Measurements from ENCODE around the gene CLRN2. TPM values are rescaled to one million over a fixed set of nuclear protein-coding genes. Genes with fewer than 3 reads are reported as not detected.
A peak's percentile ranks its signal among the peaks of the same experiment; 100 is the strongest.

CLRN2 gene
- total RNA-seq, 1 experiment from 2014 or later: not detected

DNA sequence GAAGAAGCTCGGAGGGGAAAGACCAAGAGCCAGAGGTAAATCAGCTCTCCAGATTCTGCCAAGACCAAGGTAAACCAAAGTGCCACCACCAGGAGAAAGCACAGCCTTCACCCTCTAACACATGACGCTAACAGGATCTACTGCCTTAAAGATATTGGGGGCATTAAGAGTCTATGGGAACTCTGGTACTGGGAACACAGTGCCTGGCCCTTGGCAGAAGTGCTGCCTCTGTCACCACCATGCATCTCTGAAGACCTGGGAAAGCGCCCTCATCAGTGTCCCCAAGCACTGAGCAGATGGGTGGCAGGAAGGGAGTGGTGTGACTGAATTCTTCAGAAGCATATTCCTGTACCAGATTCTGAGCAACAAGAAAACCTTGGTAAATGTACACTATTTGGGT is 4.4 kb upstream of the CLRN2 start:
- RAD21 ChIA-PET (ENCODE audit: low non-redundant PET in 1 of 2, low total read pairs in 2 of 2, uncharacterized antibody in 2 of 2, unreplicated experiment in 2 of 2): no interaction called here
- ATAC-seq: no peak
- H3K4me3 ChIP-seq (replicated peaks in 1 of 2; ENCODE audit: low read depth in 1 of 2, low read length in 2 of 2): peak overlapping the region; percentile 80 to 93
- H3K27me3 ChIP-seq (ENCODE audit: insufficient read depth, low read length): no peaks in the 10 kb centered on the region
- no peak for TF ChIP-seq CEBPB (IDR thresholded peaks at IDR 0.05; ENCODE audit: low read depth)
- TF ChIP-seq YY1 (IDR thresholded peaks at IDR 0.05; ENCODE audit: extremely low read depth, insufficient replicate concordance, low read depth, low read length): no peak
- TF ChIP-seq, protein P1, sequence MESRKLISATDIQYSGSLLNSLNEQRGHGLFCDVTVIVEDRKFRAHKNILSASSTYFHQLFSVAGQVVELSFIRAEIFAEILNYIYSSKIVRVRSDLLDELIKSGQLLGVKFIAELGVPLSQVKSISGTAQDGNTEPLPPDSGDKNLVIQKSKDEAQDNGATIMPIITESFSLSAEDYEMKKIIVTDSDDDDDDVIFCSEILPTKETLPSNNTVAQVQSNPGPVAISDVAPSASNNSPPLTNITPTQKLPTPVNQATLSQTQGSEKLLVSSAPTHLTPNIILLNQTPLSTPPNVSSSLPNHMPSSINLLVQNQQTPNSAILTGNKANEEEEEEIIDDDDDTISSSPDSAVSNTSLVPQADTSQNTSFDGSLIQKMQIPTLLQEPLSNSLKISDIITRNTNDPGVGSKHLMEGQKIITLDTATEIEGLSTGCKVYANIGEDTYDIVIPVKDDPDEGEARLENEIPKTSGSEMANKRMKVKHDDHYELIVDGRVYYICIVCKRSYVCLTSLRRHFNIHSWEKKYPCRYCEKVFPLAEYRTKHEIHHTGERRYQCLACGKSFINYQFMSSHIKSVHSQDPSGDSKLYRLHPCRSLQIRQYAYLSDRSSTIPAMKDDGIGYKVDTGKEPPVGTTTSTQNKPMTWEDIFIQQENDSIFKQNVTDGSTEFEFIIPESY (IDR thresholded peaks at IDR 0.05; ENCODE audit: extremely low read depth, insufficient replicate concordance, low read length): no peak
- TF ChIP-seq TCF7L2 (IDR thresholded peaks at IDR 0.05; ENCODE audit: borderline replicate concordance, extremely low read depth, insufficient read depth, insufficient read length): no peak
- TF ChIP-seq POLR2AphosphoS5 (IDR thresholded peaks at IDR 0.05; ENCODE audit: low read depth, low read length): no peak
- CTCF ChIA-PET: no interaction called here
- intact Hi-C loops (cut with micrococcal nuclease): no loop called here
- no TSS peak for BruUV-seq (replicated peaks)
- H3K4me1 ChIP-seq (ENCODE audit: control insufficient read depth in 1 of 2, insufficient read depth in 2 of 2, low read length in 2 of 2): peaks cover 12 to 27% of the 10 kb centered on the region in 2 experiments
- no peak overlapping the region for H3K27ac ChIP-seq (ENCODE audit: low read depth, low read length)
- DNase-seq (ENCODE audit: low read depth, low spot score): no peak
- no peaks in the 10 kb centered on the region for H3K9me3 ChIP-seq (ENCODE audit: control insufficient read depth in 1 of 2, insufficient read depth in 1 of 2, low read depth in 1 of 2, low read length in 2 of 2)
- H3K9ac ChIP-seq (ENCODE audit: low read length): peak overlapping the region; percentile 84
- peak overlapping the region; percentile 95 for H3K4me2 ChIP-seq (ENCODE audit: low read length)
- peaks cover 5 to 6% of the 10 kb centered on the region in 2 experiments; a peak in 2 of 4 replicates for H3K36me3 ChIP-seq (ENCODE audit: control insufficient read depth in 1 of 2, insufficient read depth in 2 of 2, low read length in 2 of 2)
- no peaks in the 10 kb centered on the region for H3K9me2 ChIP-seq (ENCODE audit: insufficient read depth)
- no peak overlapping the region for H2AFZ ChIP-seq (ENCODE audit: low read depth, low read length, poor library complexity, severe bottlenecking)
- H4K20me1 ChIP-seq (ENCODE audit: insufficient read depth): no peaks in the 10 kb centered on the region
- peaks cover 46% of the 10 kb centered on the region for H3K79me2 ChIP-seq (ENCODE audit: insufficient read depth, low read length)
- POLR2A ChIA-PET: no interaction called here

DNA sequence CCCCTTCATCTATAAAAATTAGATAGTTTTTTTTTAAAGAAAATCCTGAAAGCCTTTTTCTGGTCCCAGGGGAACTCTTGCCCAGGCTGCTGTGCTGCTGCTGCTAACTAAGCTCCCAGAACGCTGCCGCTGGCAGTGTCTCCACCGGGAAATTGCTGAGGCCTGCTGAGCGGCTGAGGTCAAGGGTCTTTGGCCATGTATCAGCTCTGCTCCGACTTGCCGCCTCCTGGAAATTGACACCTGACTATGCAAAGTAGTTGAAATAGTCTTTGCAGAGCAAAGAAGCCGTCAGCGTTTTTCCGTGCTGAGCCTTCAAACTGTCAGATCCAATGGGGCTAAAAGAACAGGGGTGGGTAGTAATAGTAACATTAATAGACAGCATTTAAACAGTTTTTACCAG is 3.9 kb upstream of the CLRN2 start:
- no peak for DNase-seq (ENCODE audit: low read depth, low spot score)
- Histone ChIP-seq H3K4me2 (ENCODE audit: low read length) (peak overlapping the region; percentile 95), H3K27ac (ENCODE audit: low read depth, low read length) (peak overlapping the region; percentile 65), H3K79me2 (ENCODE audit: insufficient read depth, low read length) (peaks cover 46% of the 10 kb centered on the region), H2AFZ (ENCODE audit: low read depth, low read length, poor library complexity, severe bottlenecking) (peak overlapping the region; percentile 82), H3K4me3 (replicated peaks in 1 of 2; ENCODE audit: low read depth in 1 of 2, low read length in 2 of 2) (peak overlapping the region; percentile 80 to 93), H3K27me3 (ENCODE audit: insufficient read depth, low read length) (no peaks in the 10 kb centered on the region), H3K9me3 (ENCODE audit: control insufficient read depth in 1 of 2, insufficient read depth in 1 of 2, low read depth in 1 of 2, low read length in 2 of 2) (no peaks in the 10 kb centered on the region), H3K9me2 (ENCODE audit: insufficient read depth) (no peaks in the 10 kb centered on the region), H4K20me1 (ENCODE audit: insufficient read depth) (no peaks in the 10 kb centered on the region), H3K9ac (ENCODE audit: low read length) (peak overlapping the region; percentile 84), H3K36me3 (ENCODE audit: control insufficient read depth in 1 of 2, insufficient read depth in 2 of 2, low read length in 2 of 2) (peaks cover 5 to 6% of the 10 kb centered on the region in 2 experiments; a peak in 2 of 4 replicates), H3K4me1 (ENCODE audit: control insufficient read depth in 1 of 2, insufficient read depth in 2 of 2, low read length in 2 of 2) (peaks cover 12 to 27% of the 10 kb centered on the region in 2 experiments)
- ChIA-PET CTCF (no interaction called here), POLR2A (no interaction called here), RAD21 (ENCODE audit: low non-redundant PET in 1 of 2, low total read pairs in 2 of 2, uncharacterized antibody in 2 of 2, unreplicated experiment in 2 of 2) (no interaction called here)
- no peak for ATAC-seq
- intact Hi-C loops (cut with micrococcal nuclease): no loop called here
- BruUV-seq (replicated peaks): no TSS peak
- TF ChIP-seq SIN3A (IDR thresholded peaks at IDR 0.05; ENCODE audit: low read depth) (no peak), ELF1 (IDR thresholded peaks at IDR 0.05; ENCODE audit: borderline replicate concordance, low read depth) (no peak), EGR1 (IDR thresholded peaks at IDR 0.05; ENCODE audit: low read depth) (no peak), EZH2 (IDR thresholded peaks at IDR 0.05) (no peak), SRF (IDR thresholded peaks at IDR 0.05; ENCODE audit: low read depth) (no peak), EZH2phosphoT487 (IDR thresholded peaks at IDR 0.05; ENCODE audit: borderline replicate concordance) (no peak), ZFX (IDR thresholded peaks at IDR 0.05) (no peak)
- TF ChIP-seq, protein P2, sequence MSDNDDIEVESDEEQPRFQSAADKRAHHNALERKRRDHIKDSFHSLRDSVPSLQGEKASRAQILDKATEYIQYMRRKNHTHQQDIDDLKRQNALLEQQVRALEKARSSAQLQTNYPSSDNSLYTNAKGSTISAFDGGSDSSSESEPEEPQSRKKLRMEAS (IDR thresholded peaks at IDR 0.05): no peak
- TF ChIP-seq, protein P3, sequence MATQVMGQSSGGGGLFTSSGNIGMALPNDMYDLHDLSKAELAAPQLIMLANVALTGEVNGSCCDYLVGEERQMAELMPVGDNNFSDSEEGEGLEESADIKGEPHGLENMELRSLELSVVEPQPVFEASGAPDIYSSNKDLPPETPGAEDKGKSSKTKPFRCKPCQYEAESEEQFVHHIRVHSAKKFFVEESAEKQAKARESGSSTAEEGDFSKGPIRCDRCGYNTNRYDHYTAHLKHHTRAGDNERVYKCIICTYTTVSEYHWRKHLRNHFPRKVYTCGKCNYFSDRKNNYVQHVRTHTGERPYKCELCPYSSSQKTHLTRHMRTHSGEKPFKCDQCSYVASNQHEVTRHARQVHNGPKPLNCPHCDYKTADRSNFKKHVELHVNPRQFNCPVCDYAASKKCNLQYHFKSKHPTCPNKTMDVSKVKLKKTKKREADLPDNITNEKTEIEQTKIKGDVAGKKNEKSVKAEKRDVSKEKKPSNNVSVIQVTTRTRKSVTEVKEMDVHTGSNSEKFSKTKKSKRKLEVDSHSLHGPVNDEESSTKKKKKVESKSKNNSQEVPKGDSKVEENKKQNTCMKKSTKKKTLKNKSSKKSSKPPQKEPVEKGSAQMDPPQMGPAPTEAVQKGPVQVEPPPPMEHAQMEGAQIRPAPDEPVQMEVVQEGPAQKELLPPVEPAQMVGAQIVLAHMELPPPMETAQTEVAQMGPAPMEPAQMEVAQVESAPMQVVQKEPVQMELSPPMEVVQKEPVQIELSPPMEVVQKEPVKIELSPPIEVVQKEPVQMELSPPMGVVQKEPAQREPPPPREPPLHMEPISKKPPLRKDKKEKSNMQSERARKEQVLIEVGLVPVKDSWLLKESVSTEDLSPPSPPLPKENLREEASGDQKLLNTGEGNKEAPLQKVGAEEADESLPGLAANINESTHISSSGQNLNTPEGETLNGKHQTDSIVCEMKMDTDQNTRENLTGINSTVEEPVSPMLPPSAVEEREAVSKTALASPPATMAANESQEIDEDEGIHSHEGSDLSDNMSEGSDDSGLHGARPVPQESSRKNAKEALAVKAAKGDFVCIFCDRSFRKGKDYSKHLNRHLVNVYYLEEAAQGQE (IDR thresholded peaks at IDR 0.05; ENCODE audit: low read depth): no peak
- TF ChIP-seq, protein P4, sequence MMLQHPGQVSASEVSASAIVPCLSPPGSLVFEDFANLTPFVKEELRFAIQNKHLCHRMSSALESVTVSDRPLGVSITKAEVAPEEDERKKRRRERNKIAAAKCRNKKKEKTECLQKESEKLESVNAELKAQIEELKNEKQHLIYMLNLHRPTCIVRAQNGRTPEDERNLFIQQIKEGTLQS (IDR thresholded peaks at IDR 0.05): no peak

All from HCT116 (cell line).